CD8-positive, alpha-beta memory T cell (primary cell): Measurements from ENCODE around the gene SMPD4. TPM values are rescaled to one million over a fixed set of nuclear protein-coding genes. Genes with fewer than 3 reads are reported as not detected.
A peak's percentile ranks its signal among the peaks of the same experiment; 100 is the strongest.
"Not testable (repeated sequence)": the region's sequence is repeated elsewhere in the genome, so short reads cannot be mapped to it uniquely, and the experiment has no call there.

Experiments
- CTCF ChIA-PET: fragments of 350-600 bp; sonication (Branson Sonifier 250); formaldehyde crosslinking; loops from one replicate; lab custom pipeline; 2021; ENCODE audit warnings: antibody characterized with exemption; lab: Charles Lee
- POLR2A ChIA-PET: fragments of 350-600 bp; sonication (Branson Sonifier 250); formaldehyde crosslinking; loops from one replicate; lab custom pipeline; 2021; ENCODE audit warnings: antibody characterized with exemption; lab: Charles Lee
- DNase-seq, 5 donors: peaks; one replicate each; pipeline versions ENCODE4 v3.0.0 to v3.0.0-alpha.2; 2020 to 2022; ENCODE audit warnings: mixed read lengths in 1 of 5
- H3K27ac ChIP-seq: one replicate; pipeline ENCODE4 v1.7.0; 2013; ENCODE audit warnings: low read depth, mild to moderate bottlenecking, low read length, moderate library complexity
- H3K27me3 ChIP-seq: 2 replicates; pipeline ENCODE4 v1.7.0; 2013; ENCODE audit warnings: low read length, mild to moderate bottlenecking; ENCODE audit not compliant: insufficient read depth, poor library complexity, severe bottlenecking
- H3K36me3 ChIP-seq: 2 replicates; pipeline ENCODE4 v1.7.0; 2013; ENCODE audit warnings: mild to moderate bottlenecking, low read length, moderate library complexity; ENCODE audit not compliant: insufficient read depth
- H3K4me1 ChIP-seq: 2 replicates; pipeline ENCODE4 v1.7.0; 2013; ENCODE audit warnings: mild to moderate bottlenecking, low read length, moderate library complexity; ENCODE audit not compliant: insufficient read depth
- H3K4me3 ChIP-seq: 2 replicates; pipeline ENCODE4 v1.7.0; 2013; ENCODE audit warnings: mild to moderate bottlenecking, low read length
- H3K9me3 ChIP-seq: 2 replicates; pipeline ENCODE4 v1.7.0; 2013; ENCODE audit warnings: mild to moderate bottlenecking, low read length
- H3K27ac Mint-ChIP-seq, 8 donors: one replicate each; pipeline ENCODE4 v1.8.0; 2020 to 2021; ENCODE audit warnings: mixed read lengths in 8 of 8, mild to moderate bottlenecking in 6 of 8, inconsistent platforms in 3 of 8, moderate library complexity in 3 of 8
- H3K27me3 Mint-ChIP-seq, 2 donors: one replicate each; pipeline ENCODE4 v1.8.0; 2020 to 2021; ENCODE audit warnings: mixed read lengths in 2 of 2, mild to moderate bottlenecking in 1 of 2, moderate library complexity in 1 of 2
- H3K36me3 Mint-ChIP-seq, 3 donors: one replicate each; pipeline ENCODE4 v1.8.0; 2020 to 2021; ENCODE audit warnings: mixed read lengths in 3 of 3, inconsistent platforms in 1 of 3, mild to moderate bottlenecking in 1 of 3
- H3K4me1 Mint-ChIP-seq, 3 donors: one replicate each; pipeline ENCODE4 v1.8.0; 2020 to 2021; ENCODE audit warnings: mixed read lengths in 3 of 3, inconsistent platforms in 1 of 3, mild to moderate bottlenecking in 1 of 3
- H3K4me3 Mint-ChIP-seq, 7 donors: one replicate each; pipeline ENCODE4 v1.8.0; 2020 to 2021; ENCODE audit warnings: mixed read lengths in 7 of 7, mild to moderate bottlenecking in 6 of 7, moderate library complexity in 4 of 7, inconsistent platforms in 2 of 7
- H3K9me3 Mint-ChIP-seq, 5 donors: one replicate each; pipeline ENCODE4 v1.8.0; 2020 to 2022; ENCODE audit warnings: mixed read lengths in 5 of 5, mild to moderate bottlenecking in 3 of 5, moderate library complexity in 2 of 5, inconsistent platforms in 1 of 5
- polyA plus RNA-seq: library from polyadenylated mRNA; unstranded; fragments of 300-500 nt; fragmentation: Illumina TruSeq; gene quantifications from one replicate; pipeline ENCODE4 v1.2.3, GENCODE V29; 2021
- total RNA-seq, 2 experiments: library from RNA; stranded (reverse); gene quantifications; one replicate each; pipeline ENCODE4 v1.2.3, GENCODE V29; 2021

SMPD4 gene
- total and polyA plus RNA-seq, 3 experiments from 2014 or later, result 43.2 to 113 (median 111) TPM

GRCh38 chr2:130143266-130144039 is 37.9 kb downstream of the SMPD4 start:
- CTCF ChIA-PET, result not testable (repeated sequence)
- H3K4me1 Mint-ChIP-seq, result peaks cover under 1 to 10% (median 9%) of the 10 kb centered on the region in 3 donors
- H3K4me3 Mint-ChIP-seq, result peak overlapping the region; percentile 37 to 83 (median 77)

GRCh38 chr2:130142396-130143265 is 38.8 kb downstream of the SMPD4 start:
- Mint-ChIP-seq H3K27ac (peak overlapping the region in 1 of 8 donors; percentile 14), H3K4me1 (peaks cover 0 to 10% (median 9%) of the 10 kb centered on the region in 3 donors), H3K4me3 (peak overlapping the region in 6 of 7 donors; percentile 37 to 77 (median 68)), H3K27me3 (peaks cover 6 to 12% of the 10 kb centered on the region in 2 donors)
- CTCF ChIA-PET, H3K36me3 ChIP-seq, H3K4me3 ChIP-seq, POLR2A ChIA-PET, DNase-seq, H3K36me3 Mint-ChIP-seq, H3K9me3 Mint-ChIP-seq, H3K4me1 ChIP-seq, H3K27ac ChIP-seq, H3K9me3 ChIP-seq, H3K27me3 ChIP-seq: not testable (repeated sequence)

More at GRCh38 chr2:130143266-130144039, 37.9 kb downstream of the SMPD4 start:
- POLR2A ChIA-PET, H3K36me3 ChIP-seq, H3K4me3 ChIP-seq, DNase-seq, H3K4me1 ChIP-seq, H3K27ac ChIP-seq, H3K9me3 ChIP-seq, H3K27me3 ChIP-seq, H3K9me3 Mint-ChIP-seq, H3K36me3 Mint-ChIP-seq: not testable (repeated sequence)
- Mint-ChIP-seq H3K27me3 (peaks cover 6 to 12% of the 10 kb centered on the region in 2 donors), H3K27ac (peak overlapping the region in 2 of 8 donors; percentile 14 to 74)

- DNase-seq, H3K27me3 Mint-ChIP-seq, H3K27ac ChIP-seq, H3K27me3 ChIP-seq, H3K4me3 ChIP-seq, H3K36me3 Mint-ChIP-seq, H3K4me1 ChIP-seq, POLR2A ChIA-PET, H3K9me3 Mint-ChIP-seq, H3K36me3 ChIP-seq, H3K9me3 ChIP-seq, H3K27ac Mint-ChIP-seq, CTCF ChIA-PET: not testable (repeated sequence)
- Mint-ChIP-seq H3K4me3 (peak overlapping the region in 1 of 7 donors; percentile 32), H3K4me1 (peaks cover 0 to 10% (median 9%) of the 10 kb centered on the region in 3 donors)
Measured at GRCh38 chr2:130141645-130142370, 39.6 kb downstream of the SMPD4 start.

- H3K36me3 Mint-ChIP-seq, POLR2A ChIA-PET, H3K9me3 Mint-ChIP-seq, H3K9me3 ChIP-seq, H3K27ac Mint-ChIP-seq, H3K27me3 ChIP-seq, H3K36me3 ChIP-seq, DNase-seq, H3K27ac ChIP-seq, H3K4me1 ChIP-seq, H3K4me3 Mint-ChIP-seq, CTCF ChIA-PET, H3K27me3 Mint-ChIP-seq, H3K4me3 ChIP-seq: not testable (repeated sequence)
- H3K4me1 Mint-ChIP-seq, result peaks cover 0 to 10% (median 9%) of the 10 kb centered on the region in 3 donors
Measured at GRCh38 chr2:130141002-130141401, 40.4 kb downstream of the SMPD4 start.

- H3K9me3 ChIP-seq, H3K4me3 ChIP-seq, H3K27me3 ChIP-seq, CTCF ChIA-PET, H3K27me3 Mint-ChIP-seq, DNase-seq, H3K4me1 ChIP-seq, POLR2A ChIA-PET, H3K27ac Mint-ChIP-seq, H3K36me3 Mint-ChIP-seq, H3K27ac ChIP-seq, H3K4me3 Mint-ChIP-seq, H3K36me3 ChIP-seq, H3K9me3 Mint-ChIP-seq: not testable (repeated sequence)
- H3K4me1 Mint-ChIP-seq, result peaks cover 0 to 10% (median 9%) of the 10 kb centered on the region in 3 donors
Measured at GRCh38 chr2:130140516-130140915, 40.9 kb downstream of the SMPD4 start.

- CTCF ChIA-PET, H3K36me3 ChIP-seq, DNase-seq, H3K27me3 ChIP-seq, H3K9me3 ChIP-seq, H3K4me1 Mint-ChIP-seq, H3K4me1 ChIP-seq, H3K9me3 Mint-ChIP-seq, POLR2A ChIA-PET, H3K36me3 Mint-ChIP-seq, H3K27me3 Mint-ChIP-seq, H3K4me3 ChIP-seq, H3K27ac Mint-ChIP-seq, H3K27ac ChIP-seq, H3K4me3 Mint-ChIP-seq: not testable (repeated sequence)
Measured at GRCh38 chr2:130139331-130140280, 41.8 kb downstream of the SMPD4 start.

- H3K9me3 ChIP-seq, H3K4me3 ChIP-seq, CTCF ChIA-PET, H3K36me3 ChIP-seq, POLR2A ChIA-PET, H3K27me3 Mint-ChIP-seq, H3K4me1 Mint-ChIP-seq, H3K36me3 Mint-ChIP-seq, H3K27ac Mint-ChIP-seq, DNase-seq, H3K4me1 ChIP-seq, H3K9me3 Mint-ChIP-seq, H3K4me3 Mint-ChIP-seq, H3K27ac ChIP-seq, H3K27me3 ChIP-seq: not testable (repeated sequence)
Measured at GRCh38 chr2:130138841-130139251, 42.6 kb downstream of the SMPD4 start.
